ENCODE results near the gene MACROD2.

The MACROD2 gene

DNA sequence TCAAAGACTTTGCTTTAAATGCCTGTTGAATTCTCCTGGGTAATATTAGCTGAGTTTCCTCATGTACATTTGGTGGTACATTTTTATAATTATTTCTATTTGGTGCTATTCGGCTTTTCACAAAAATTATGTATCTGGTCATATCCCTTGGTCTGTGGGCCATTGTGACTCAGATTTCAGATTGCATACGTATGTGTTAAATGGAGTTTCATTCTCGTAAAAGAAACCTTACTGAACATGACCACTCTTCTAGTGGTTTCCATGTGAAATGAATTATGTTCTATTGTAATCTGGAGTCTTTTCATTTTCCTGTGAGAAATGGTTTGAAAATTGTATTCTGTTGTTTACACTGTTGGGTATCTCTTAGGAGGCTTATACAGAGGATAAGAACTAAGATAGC lies 728.3 kb downstream of the MACROD2 start:
- DNase-seq, result no peak

DNA sequence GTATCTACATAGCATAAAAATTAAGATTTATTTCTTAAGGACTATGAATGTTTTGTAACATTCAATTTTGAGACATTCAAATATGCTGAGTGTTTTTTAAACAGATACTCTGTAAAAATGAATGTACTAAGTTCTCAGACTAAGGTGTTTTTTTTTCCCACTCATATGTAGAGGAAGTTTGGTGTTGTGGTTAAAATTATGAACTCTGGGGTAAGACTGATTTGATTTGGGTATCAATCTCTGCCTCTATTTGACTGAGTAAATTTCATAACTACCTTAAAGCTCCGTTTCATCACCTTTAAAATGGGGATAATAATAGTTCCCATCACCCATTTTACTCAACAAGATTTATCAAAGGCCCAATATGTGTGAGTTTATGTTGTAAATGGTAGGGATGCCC lies 728.7 kb downstream of the MACROD2 start:
- no peak for DNase-seq

DNA sequence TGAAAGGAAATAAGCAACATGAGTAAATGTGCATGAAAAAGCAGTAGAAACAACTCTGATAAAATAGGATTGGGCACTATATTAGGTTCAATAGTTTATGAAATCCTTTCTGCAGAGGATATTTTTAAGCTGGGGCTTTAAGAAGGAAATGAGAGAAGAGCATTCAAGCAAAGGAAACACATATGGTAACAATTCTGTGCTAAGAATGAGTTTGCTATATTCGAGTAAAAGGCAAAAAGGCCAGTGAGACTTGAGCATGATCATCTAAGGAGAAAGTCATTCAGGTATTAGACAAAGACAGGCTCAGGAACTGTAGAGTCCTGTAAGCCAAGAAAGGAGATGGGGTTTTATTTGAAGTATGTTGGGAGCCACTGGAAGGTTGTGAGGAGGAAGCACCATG lies 729.2 kb downstream of the MACROD2 start:
- DNase-seq, result no peak

DNA sequence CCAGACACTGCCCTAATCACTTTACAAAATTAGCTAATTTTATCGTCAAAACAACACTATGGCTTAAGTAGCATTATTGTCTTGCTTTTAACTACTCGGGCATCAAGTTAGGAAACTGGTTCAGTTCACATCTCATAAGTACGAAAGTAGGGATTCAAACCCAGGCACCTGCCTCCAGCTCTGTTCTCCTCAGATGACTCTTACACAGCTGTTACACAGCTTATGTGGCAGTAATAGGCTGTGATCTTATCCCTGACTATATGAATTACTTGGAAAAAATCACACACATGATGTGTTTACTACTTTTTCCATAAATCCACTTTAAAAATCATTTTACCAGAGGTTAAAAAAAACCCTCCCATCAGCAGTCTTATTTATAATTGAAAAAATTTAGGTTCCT lies 731.3 kb downstream of the MACROD2 start:
- DNase-seq, result no peak

DNA sequence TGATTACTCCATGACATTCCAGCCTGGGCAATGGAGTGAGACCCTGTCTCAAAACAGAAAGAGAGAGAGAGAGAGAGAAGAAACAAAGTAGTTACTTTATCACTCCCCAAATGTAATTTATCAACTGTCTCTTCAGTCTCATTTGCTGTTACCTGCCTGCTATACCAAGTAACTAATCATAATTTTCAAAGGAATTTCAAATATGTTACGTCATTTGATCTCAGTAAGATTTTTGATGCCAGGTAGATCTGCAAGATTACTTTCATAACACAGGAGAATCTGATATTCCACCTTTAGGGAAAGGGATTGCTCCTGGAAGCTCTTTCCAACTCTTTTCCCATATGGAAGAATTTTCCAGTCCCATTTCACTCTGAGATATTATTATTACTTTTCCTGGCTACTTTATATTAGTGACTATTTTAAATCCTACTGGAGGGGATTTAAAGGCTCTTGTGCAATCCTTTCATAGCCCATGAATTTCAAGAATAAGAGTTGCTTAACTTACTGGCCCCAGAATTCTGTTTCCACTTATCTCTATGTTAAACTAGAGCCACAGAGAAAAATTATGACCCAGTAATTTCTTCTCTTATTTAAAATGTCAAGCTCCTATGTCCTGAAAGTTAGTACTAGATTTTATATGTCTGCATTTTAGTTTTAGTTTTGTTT lies 732.3 kb downstream of the MACROD2 start:
- DNase-seq, result no peak

DNA sequence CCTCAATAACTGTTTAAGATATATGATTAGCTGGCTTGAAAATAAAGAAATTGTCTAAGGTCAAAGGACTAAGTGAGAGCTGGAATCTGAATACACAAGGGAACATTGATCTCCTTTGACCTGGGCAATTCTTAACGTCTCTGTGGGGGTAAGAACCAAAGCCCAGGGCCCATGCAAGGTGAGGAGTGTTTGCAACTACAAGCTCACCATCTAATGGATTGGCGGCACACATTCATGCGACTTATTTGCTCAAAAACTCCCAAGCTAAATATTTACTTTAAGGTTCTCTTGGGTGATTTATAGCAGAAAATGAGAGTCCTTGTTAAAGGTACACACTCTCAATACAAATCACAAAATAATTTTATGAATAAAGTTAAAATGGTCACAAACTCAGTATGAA lies 734.1 kb downstream of the MACROD2 start:
- DNase-seq, result no peak

DNA sequence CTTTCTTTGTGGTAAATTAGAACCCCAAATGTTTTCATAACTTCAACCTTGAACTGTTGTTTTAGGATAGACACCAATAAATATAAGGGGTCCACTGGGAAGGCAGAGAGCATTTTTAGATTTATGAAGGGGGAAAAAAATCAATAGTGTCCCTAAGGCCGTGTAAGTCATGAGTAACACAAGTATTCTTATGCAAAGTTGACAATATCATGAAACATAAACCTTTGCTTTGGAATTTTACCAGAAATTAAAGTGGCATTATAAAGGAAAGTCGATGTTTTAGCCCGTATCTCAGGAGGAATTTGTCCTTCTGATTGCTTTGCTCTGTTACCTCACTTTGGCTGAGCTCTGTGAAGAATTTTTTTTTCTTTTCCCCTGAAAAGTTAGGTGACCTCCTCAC lies 737.0 kb downstream of the MACROD2 start:
- no peak for DNase-seq

DNA sequence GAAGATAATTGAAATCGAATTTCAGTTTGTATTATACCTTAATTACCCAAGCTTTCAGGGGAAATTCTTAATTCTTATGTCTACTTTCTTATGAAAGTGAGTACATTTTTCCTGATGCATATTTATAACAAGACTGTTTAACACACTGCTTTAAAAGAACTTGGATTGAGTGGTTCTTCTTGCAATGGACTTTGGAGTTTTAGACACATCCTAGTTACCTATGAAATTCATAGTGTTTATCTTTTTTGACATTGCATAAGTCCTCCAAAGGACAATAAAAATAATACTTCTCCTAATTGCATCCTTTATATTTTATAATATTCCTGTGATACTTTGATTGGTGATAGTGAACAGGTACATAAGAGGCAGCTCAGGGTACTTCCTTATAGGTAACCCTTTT lies 737.7 kb downstream of the MACROD2 start:
- DNase-seq, result no peak

DNA sequence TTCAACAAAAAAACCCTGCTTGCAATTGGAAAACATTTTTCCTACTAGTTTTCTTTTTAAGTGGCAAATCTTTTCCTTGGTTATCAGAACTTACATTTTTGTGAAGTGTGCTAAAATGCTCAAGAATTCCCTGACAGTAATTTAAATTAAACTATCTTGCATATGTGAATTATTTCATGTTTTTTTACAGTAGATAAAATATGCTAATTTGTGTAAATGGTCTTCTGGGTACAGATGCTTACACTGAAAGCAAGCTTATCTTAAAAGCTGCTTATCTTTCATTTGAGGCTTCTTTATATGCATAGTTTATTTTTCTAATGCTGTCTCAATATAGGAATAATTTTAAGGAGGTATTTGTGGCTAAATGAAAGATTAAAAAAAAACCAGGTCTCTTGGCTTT lies 745.1 kb downstream of the MACROD2 start:
- no peak for DNase-seq

DNA sequence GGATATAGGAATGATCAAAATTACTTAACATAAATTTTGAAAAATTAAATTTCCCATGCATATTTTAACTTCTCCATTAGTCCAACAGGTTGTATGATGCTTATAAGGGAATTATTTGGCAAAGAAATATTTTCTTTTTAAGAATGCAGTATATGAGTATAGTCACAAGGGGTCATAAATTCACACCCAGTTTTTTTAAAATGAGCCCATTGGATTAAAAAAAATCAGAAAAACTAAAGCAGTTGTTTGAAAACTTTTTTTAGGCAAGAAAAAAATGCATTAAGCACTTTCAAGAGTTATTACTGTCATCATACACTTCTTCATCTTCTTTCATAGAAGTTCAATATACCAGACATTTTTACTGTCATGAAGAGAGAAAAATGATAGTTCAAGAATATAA lies 746.3 kb downstream of the MACROD2 start:
- DNase-seq, result no peak

DNA sequence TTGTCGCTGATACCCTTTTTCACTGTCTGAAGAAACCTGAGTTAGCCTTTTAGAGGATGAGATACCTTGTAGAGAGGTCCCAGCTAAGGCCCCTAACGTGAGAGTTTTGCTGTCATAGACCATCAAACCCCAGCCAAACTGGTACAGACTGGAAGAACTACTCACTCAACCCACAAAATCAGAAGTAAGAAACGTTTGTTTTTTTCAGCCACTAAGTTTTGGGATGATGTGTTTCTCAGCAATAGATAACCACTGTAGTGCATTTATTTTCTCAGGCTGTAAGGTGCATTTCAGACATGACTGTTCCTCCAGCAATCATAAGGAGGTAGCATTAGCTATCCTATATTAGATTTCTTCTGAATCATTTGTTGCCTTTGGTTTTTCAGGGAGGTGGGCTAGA lies 749.4 kb downstream of the MACROD2 start:
- no peak for DNase-seq

DNA sequence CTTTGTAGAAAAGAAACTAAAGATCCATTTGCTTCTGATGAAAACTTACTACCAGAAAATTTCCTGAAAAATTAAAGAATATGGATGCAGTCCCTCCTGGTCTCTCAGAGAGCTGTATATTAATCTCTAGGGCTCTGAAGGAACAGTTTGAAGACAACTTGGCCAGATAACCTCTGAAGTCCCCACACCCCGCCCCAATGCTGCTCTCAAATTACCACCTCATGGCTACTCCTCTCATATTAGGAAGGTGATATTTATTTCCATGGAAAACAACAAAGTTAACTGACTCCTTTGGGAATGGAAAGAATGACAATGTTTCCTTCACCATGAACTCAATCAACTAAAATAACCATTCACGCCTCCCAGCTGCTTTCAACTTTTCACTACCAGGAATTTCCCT lies 750.5 kb downstream of the MACROD2 start:
- no peak for DNase-seq

DNA sequence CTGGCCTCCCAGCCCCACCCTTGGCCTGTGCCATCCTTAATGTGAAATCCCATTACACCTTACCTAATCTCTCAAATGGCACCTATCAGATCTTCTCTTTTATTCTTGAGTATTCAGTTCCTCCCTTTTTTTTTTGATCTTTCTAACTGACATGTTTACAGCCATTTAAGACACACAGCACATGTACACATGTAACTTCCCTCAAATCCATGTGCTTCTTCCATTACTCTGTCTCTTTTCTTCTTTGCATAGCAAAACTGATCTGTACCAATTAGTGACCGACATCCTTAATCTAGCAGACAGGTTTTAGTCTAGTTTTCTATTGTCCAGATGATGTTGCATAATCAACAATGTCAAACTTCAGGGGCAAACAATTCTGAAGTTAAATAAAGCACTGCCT lies 755.9 kb downstream of the MACROD2 start:
- no peak for DNase-seq

DNA sequence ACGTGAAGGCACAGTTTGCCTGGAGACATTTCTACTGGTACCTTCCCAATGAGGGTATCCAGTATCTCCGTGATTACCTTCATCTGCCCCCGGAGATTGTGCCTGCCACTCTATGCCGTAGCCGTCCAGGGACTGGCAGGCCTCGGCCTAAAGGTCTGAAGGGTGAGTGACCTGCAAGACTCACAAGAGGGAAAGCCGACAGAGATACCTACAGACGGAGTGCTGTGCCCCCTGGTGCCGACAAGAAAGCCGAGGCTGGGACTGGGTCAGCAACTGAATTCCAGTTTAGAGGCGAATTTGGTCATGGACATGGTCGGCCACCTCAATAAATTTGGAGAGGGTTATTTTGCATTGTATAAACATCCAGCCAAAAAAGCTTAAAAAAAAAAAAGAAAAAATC lies 762.4 kb downstream of the MACROD2 start:
- DNase-seq, result no peak

DNA sequence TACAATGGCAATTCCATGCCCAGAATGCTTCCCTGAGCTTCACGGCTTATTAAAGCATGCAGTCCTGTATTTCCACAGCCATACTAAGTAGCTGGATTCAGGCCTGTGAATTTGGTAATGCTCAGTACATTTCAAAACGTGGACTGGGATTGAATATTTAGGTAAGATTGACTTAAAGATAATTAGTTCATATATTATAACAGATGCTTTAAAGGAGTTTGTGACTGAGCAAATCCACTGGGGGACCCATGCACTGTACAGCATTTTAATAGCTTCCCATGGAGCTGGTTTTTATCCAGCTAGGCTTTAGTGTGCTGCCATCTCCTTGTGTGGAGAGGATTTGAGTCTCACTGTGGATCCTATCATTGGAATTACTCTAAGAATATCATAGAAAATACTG lies 763.0 kb downstream of the MACROD2 start:
- no peak for DNase-seq

DNA sequence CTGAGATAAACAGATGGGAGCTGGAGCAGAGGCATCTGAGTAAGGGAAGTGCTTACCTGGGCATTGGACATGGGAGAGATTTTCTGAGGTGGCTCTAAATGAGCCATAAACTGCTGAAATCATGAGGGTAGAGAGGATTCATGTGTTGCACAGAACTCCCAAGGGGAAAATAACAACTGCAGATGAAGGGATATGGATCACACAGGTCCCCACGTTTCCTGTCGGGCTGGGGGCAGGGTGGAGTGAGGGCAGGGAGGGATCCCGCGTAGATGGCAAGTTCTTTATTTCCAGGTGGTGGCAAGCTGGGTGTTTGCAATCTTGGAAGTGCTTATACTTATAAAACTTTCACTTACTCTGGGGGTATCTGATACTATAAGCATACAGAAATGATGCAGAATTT lies 764.7 kb downstream of the MACROD2 start:
- DNase-seq, result no peak

DNA sequence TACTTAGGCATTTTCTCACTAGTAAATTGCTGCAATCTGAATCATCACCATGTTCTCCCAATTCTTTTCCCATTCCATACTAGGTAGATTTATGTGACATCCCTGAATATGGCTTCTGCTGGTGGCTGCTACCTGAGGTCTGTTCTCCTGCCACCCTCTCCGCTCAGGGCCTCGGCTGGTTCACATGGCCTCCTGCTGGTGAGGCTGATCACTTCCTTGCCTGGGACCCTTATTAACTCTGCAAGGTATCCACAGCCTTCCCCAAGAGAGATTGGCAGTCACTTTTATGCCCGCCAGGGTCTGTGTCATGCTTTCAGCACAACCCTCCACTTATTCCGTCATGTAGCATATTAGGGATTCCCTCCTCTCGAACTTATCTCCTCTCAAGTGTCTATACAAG lies 766.6 kb downstream of the MACROD2 start:
- no peak for DNase-seq

DNA sequence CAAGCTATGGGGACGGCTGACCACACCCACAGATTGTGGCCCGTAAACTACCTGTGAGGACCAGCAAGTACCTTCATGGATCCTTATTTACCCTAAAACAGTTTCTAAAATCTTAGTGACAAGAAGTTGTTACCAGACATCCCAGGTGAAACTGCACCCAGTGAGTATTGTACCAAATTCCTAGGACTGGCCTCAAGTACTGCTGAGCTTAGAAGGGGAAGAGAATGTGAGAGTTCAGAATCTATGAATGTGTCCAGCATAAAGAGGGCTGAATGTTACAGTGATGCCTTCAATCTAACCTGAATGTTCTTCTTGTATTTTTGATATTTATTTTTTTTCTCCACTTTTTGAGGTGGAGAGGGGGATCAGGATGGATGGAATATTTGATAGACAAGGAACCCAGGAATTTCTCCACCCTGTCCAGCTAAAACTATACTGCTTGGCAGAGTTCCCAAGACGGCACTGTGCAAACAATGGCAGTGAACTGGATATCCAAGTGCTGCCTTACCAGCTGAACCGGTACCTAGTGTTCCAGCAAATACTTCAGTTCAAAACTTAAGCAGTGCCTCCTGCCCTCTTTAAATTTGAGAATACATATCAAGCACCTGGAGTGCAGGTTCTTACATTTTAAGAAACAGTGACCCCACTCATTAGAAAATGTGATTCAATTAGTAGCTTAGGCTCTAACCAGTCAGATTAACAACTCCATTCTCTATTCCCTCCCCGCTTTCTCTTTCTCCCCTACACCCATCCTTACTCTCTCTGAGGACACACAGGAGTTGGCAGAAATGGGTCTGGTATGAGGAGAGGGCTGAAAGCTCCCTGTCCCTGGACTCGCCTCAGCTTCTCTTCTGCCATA lies 769.4 kb downstream of the MACROD2 start:
- DNase-seq, result no peak

DNA sequence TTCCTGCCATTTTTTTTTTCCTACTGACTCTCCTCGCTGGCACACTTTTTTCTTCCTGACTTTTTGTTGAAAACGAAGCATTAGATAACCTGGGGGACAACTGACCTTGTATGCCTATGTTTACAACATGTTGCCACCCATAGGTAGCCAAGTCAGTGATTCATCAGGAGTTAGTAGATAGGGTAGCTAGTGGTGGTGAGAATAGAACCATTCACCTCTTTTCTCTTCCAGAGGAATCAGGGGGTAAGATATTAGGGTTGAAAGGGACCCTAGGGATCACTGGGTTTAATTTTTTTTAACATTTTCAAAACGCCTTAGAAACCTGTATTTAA lies 770.0 kb downstream of the MACROD2 start:
- no peak for DNase-seq

DNA sequence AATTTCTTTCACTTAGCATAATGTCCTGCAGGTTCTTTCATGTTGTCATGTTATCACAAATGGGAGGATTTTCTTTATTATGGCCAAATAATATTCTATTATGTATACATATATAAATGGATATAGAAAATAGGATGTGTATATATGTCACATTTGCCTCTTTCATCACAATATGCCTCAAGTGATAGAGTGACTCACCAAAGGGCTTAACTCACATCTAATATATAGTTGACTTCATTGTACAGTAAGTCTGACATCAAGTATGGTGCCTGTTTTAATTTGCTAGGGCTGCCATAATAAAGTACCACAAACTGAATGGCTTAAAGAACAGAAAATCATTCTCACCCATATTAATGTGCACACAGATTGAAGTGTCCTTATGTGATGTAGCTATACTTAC lies 778.2 kb downstream of the MACROD2 start:
- no peak for DNase-seq

DNA sequence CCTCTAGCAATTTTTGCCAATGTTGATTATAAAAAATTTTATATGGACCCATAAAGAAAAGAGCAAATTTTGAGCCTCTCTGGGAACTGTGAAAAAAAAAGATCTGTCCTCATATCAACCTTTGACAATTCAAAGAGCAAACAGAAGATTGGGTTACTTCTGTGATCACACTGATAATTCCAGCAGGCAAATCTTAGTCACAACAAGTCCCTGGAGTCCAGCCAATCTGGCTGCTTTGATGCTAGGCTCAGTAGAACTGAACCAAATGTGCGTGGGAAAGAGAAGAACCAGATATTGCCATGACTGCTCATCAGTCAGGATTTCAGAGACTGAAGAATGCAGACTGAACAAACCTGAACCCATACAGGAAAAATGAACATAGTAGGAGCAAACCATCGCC lies 780.5 kb downstream of the MACROD2 start:
- DNase-seq, result no peak

DNA sequence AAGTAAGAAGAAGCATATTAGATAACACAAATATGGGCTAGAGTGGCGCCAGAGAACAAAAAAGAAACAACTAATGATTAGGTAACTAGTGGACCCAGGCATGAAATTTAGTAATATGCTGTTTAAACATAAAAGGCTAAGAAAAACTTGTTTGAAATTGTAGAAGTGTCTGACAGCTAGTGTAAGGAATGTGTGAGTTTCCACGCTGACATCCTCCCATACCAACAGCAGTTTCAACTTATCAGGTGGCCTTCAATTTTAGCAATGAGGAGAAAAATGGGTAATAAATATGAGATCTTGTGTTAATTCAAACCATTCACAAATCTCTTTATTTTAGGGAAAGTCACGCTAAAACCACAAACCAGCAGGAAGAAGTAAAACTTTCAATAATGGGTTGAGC lies 782.3 kb downstream of the MACROD2 start:
- no peak for DNase-seq

DNA sequence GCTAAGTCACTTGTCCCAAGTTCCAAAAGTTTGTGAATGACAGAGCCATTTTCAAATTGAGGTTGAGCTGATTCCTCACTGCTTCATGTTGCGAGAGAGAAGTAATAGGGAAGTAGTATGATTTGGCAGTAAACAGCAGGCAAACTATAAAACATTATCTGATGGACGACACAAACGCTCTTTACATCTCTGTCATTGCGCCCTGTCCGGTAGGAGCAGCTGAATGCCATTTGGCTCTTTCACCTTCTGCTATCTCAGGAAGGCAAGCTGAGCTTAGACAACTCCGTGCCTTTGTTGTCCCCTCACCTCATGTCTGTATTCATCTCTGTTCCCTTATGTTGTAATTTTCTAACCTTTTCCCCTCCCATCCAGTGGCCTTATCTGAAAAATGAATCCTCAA lies 782.8 kb downstream of the MACROD2 start:
- DNase-seq, result no peak

DNA sequence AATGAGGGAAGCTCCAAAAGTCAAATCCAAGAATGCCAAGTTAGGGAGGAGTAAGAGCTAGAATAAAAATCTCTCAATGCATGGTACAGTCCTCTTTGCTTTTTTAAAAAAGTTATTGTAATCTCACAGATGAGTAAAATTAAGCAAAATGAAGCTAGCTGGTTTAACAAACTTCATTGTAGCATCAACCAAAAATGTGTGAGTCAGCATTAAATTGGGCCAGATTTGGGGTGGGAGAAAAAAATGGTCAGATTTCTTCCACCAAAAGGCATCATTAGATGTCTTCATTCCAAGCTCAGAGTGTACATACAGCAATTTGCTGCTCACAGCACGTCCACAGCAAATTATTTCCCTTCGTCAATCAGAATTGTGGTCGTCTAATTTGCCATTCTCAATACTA lies 783.6 kb downstream of the MACROD2 start:
- DNase-seq, result no peak

DNA sequence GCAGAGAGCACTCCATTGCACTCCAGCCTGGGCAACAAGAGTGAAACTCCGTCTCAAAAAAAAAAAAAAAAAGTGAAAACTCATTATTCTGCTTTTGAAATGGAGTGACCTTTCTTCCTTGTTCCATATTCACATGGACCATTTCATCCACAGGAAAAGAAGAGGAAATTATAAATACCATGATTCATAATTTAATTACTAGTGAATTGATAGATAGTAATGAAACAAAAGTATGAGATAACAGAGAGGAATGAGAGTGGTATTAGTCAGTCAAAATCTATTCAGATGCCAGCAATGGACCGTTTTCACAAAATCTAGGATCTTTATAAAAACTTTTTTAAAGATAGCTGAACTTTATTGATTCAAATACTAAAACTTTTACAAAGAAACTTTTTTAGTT lies 785.2 kb downstream of the MACROD2 start:
- DNase-seq, result no peak

Measured in MV-4-11 (cell line).